ENCODE measurements around the gene CLEC16A.

GRCh38 chr16:11003141-11003540 is 58.8 kb downstream of the CLEC16A start:
- TF ChIP-seq POLR2A (IDR thresholded peaks at IDR 0.05; ENCODE audit: low read depth, low read length), result no peak
- no peak for TF ChIP-seq TAF1 (IDR thresholded peaks at IDR 0.05; ENCODE audit: low read depth, low read length)
- TF ChIP-seq POLR2AphosphoS5 (IDR thresholded peaks at IDR 0.05; ENCODE audit: low read depth, low read length), result no peak
- no peak for TF ChIP-seq SPI1 (IDR thresholded peaks at IDR 0.05; ENCODE audit: low read depth, low read length)
- TF ChIP-seq POU2F2 (IDR thresholded peaks at IDR 0.05; ENCODE audit: low read depth, low read length), result no peak
- no peak for TF ChIP-seq PAX5 (IDR thresholded peaks at IDR 0.05; ENCODE audit: insufficient read depth, low read length, severe bottlenecking)

Data from GM12891 (cell line).